HepG2 (cell line): Measurements from ENCODE around the gene ASB5. TPM values are rescaled to one million over a fixed set of nuclear protein-coding genes. Genes with fewer than 3 reads are reported as not detected.

Source experiments
- DMAP1 ChIP-seq: IDR thresholded peaks from 2 replicates; pipeline ENCODE4 v1.6.1; 2016
- GATAD1 ChIP-seq: IDR thresholded peaks from 2 replicates; pipeline ENCODE4 v1.6.1; 2016; ENCODE audit warnings: missing genetic modification reagents, missing compliant biosample characterization
- GTF2F1 ChIP-seq: fragments of 150-350 bp; IDR thresholded peaks from 2 replicates; pipeline ENCODE4 v1.6.1; 2014; ENCODE audit warnings: low read length
- GTF3A ChIP-seq: sonication (generic); formaldehyde crosslinking; conservative IDR thresholded peaks from 2 replicates; pipeline ENCODE4 v1.4.0; 2020; ENCODE audit warnings: mild to moderate bottlenecking, missing genetic modification reagents
- NFIC ChIP-seq: IDR thresholded peaks from 2 replicates; pipeline ENCODE4 v1.6.1; 2012; ENCODE audit warnings: mild to moderate bottlenecking, low read length, inconsistent platforms
- SRSF4 ChIP-seq: fragments of 200-400 bp; formaldehyde crosslinking; IDR thresholded peaks from one replicate; pipeline ENCODE4 v1.6.1; 2018; ENCODE audit warnings: mild to moderate bottlenecking, low read depth, low read length, moderate library complexity; ENCODE audit not compliant: poor library complexity, severe bottlenecking
- TFAP4 ChIP-seq: sonication (generic); IDR thresholded peaks from 2 replicates; pipeline ENCODE4 v1.6.1; 2016; ENCODE audit warnings: low read depth, borderline replicate concordance
- TIGD3 ChIP-seq: sonication (generic); formaldehyde crosslinking; IDR thresholded peaks from 2 replicates; pipeline ENCODE4 v1.5.1; 2020; ENCODE audit warnings: mild to moderate bottlenecking, missing genetic modification reagents, borderline replicate concordance
- WIZ ChIP-seq: sonication (generic); formaldehyde crosslinking; IDR thresholded peaks from 2 replicates; pipeline ENCODE4 v1.5.1; 2020; ENCODE audit warnings: mild to moderate bottlenecking, missing genetic modification reagents
- ZSCAN20 ChIP-seq: sonication (generic); formaldehyde crosslinking; IDR thresholded peaks from 2 replicates; pipeline ENCODE4 v1.4.0; 2020; ENCODE audit warnings: missing genetic modification reagents, mild to moderate bottlenecking, borderline replicate concordance
- ZZZ3 ChIP-seq: sonication (generic); formaldehyde crosslinking; IDR thresholded peaks from 2 replicates; pipeline ENCODE4 v1.4.0; 2020; ENCODE audit warnings: missing genetic modification reagents, mild to moderate bottlenecking, borderline replicate concordance
- polyA plus RNA-seq, 8 experiments: library from polyadenylated mRNA; depleted of rRNA in 3 of 8; stranded (reverse) in 7 of 8; unstranded in 1 of 8; fragments of >200 nt; fragmentation: Illumina TruSeq in 4 of 8; extraction: Trizol in 4 of 8; gene quantifications; 2 replicates each; pipeline versions ENCODE4 v1.2.1 to v1.2.3, GENCODE V29; 2011 to 2016; ENCODE audit warnings: low read depth in 4 of 8, missing spikeins in 1 of 8, mixed read lengths in 1 of 8; ENCODE audit not compliant: insufficient read depth in 1 of 8
- total RNA-seq, 5 experiments: library from RNA; depleted of rRNA; stranded (reverse); fragments of >200 nt; fragmentation: Illumina TruSeq; extraction: Trizol; gene quantifications; 2 replicates each; pipeline ENCODE4 v1.2.3, GENCODE V29; 2016; ENCODE audit warnings: low read depth in 1 of 5
- TF ChIP-seq, protein P1 (sequence below): sonication (generic); formaldehyde crosslinking; conservative IDR thresholded peaks from 2 replicates; pipeline ENCODE4 v1.4.0; 2020; ENCODE audit warnings: missing genetic modification reagents
- TF ChIP-seq, protein P2 (sequence below): sonication (generic); formaldehyde crosslinking; IDR thresholded peaks from 2 replicates; pipeline ENCODE4 v1.4.0; 2020; ENCODE audit warnings: missing genetic modification reagents
- TF ChIP-seq, protein P3 (sequence below): sonication (generic); formaldehyde crosslinking; IDR thresholded peaks from 2 replicates; pipeline ENCODE4 v1.9.0; 2022; ENCODE audit warnings: low read depth, missing genetic modification reagents
- TF ChIP-seq, protein P4 (sequence below): IDR thresholded peaks from 2 replicates; pipeline ENCODE4 v1.6.1; 2016

Gene ASB5
- total and polyA plus RNA-seq, 2 of the 13 experiments (the other 11 are each of a cell fraction or from before 2014, with no cell fraction given): not detected

DNA sequence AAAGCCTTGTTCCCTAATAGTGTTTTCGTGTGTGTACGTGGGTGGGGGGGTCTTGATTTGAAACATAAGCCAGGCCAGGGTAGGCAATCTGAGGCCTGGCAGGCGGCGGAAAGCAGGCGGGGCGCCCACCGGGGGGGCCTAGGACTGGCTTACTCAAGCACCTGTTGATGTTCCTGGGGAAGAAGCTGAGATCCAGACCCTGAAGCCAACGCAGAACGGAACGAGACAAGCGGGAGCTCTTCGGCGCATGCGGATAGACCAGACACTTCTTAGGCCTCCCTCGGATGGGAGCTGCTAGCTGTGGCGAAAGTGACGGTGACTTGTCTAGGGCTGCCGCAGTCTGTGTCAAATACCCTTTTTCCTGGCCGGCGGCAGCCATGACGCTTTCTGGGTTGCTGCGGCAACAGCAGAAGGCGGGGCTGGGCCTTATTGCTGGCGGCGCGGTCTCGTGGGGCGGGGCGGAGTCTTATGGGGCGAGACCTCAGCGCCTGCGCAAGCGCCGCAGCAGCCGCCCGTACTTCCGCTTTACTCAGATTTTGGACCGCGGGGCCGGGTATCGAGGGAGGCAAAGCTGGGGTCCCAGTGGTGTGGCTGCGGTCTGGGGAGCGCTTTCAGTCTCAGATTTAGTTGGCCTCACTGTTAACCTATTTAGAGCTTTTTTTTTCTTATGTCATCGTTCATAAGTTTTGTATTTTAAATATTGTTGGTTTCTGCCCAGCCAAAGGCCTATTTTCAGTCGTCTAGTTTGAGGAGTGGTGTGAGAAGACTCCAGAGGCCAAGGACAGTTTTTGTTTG is 73.6 kb downstream of the ASB5 start, which contains the start of gene SPATA4 (continued):
- TF ChIP-seq TIGD3 (CRISPR knock-in tag): no peak
- no peak for TF ChIP-seq WIZ (CRISPR knock-in tag)
- TF ChIP-seq, protein P1, sequence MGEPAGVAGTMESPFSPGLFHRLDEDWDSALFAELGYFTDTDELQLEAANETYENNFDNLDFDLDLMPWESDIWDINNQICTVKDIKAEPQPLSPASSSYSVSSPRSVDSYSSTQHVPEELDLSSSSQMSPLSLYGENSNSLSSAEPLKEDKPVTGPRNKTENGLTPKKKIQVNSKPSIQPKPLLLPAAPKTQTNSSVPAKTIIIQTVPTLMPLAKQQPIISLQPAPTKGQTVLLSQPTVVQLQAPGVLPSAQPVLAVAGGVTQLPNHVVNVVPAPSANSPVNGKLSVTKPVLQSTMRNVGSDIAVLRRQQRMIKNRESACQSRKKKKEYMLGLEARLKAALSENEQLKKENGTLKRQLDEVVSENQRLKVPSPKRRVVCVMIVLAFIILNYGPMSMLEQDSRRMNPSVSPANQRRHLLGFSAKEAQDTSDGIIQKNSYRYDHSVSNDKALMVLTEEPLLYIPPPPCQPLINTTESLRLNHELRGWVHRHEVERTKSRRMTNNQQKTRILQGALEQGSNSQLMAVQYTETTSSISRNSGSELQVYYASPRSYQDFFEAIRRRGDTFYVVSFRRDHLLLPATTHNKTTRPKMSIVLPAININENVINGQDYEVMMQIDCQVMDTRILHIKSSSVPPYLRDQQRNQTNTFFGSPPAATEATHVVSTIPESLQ (CRISPR knock-in tag): no peak
- 0 out of 2 replicates have a peak, but pooled peaks have one; percentile 30 for TF ChIP-seq DMAP1 (CRISPR knock-in tag)
- TF ChIP-seq, protein P2, sequence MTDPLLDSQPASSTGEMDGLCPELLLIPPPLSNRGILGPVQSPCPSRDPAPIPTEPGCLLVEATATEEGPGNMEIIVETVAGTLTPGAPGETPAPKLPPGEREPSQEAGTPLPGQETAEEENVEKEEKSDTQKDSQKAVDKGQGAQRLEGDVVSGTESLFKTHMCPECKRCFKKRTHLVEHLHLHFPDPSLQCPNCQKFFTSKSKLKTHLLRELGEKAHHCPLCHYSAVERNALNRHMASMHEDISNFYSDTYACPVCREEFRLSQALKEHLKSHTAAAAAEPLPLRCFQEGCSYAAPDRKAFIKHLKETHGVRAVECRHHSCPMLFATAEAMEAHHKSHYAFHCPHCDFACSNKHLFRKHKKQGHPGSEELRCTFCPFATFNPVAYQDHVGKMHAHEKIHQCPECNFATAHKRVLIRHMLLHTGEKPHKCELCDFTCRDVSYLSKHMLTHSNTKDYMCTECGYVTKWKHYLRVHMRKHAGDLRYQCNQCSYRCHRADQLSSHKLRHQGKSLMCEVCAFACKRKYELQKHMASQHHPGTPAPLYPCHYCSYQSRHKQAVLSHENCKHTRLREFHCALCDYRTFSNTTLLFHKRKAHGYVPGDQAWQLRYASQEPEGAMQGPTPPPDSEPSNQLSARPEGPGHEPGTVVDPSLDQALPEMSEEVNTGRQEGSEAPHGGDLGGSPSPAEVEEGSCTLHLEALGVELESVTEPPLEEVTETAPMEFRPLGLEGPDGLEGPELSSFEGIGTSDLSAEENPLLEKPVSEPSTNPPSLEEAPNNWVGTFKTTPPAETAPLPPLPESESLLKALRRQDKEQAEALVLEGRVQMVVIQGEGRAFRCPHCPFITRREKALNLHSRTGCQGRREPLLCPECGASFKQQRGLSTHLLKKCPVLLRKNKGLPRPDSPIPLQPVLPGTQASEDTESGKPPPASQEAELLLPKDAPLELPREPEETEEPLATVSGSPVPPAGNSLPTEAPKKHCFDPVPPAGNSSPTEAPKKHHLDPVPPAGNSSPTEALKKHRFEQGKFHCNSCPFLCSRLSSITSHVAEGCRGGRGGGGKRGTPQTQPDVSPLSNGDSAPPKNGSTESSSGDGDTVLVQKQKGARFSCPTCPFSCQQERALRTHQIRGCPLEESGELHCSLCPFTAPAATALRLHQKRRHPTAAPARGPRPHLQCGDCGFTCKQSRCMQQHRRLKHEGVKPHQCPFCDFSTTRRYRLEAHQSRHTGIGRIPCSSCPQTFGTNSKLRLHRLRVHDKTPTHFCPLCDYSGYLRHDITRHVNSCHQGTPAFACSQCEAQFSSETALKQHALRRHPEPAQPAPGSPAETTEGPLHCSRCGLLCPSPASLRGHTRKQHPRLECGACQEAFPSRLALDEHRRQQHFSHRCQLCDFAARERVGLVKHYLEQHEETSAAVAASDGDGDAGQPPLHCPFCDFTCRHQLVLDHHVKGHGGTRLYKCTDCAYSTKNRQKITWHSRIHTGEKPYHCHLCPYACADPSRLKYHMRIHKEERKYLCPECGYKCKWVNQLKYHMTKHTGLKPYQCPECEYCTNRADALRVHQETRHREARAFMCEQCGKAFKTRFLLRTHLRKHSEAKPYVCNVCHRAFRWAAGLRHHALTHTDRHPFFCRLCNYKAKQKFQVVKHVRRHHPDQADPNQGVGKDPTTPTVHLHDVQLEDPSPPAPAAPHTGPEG (CRISPR knock-in tag): peak; percentile 61; the same call in 1 of the 2 replicates
- no peak for TF ChIP-seq NFIC
- TF ChIP-seq SRSF4: no peak
- TF ChIP-seq GATAD1: 0 out of 2 replicates have a peak, but pooled peaks have one; percentile 34
- no peak for TF ChIP-seq ZSCAN20
- no peak for TF ChIP-seq ZZZ3
- TF ChIP-seq, protein P3, sequence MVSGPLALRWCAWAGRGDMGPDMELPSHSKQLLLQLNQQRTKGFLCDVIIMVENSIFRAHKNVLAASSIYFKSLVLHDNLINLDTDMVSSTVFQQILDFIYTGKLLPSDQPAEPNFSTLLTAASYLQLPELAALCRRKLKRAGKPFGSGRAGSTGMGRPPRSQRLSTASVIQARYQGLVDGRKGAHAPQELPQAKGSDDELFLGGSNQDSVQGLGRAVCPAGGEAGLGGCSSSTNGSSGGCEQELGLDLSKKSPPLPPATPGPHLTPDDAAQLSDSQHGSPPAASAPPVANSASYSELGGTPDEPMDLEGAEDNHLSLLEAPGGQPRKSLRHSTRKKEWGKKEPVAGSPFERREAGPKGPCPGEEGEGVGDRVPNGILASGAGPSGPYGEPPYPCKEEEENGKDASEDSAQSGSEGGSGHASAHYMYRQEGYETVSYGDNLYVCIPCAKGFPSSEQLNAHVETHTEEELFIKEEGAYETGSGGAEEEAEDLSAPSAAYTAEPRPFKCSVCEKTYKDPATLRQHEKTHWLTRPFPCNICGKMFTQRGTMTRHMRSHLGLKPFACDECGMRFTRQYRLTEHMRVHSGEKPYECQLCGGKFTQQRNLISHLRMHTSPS (CRISPR knock-in tag): no peak
- no peak for TF ChIP-seq GTF3A
- TF ChIP-seq TFAP4: no peak
- no peak for TF ChIP-seq GTF2F1
- TF ChIP-seq, protein P4, sequence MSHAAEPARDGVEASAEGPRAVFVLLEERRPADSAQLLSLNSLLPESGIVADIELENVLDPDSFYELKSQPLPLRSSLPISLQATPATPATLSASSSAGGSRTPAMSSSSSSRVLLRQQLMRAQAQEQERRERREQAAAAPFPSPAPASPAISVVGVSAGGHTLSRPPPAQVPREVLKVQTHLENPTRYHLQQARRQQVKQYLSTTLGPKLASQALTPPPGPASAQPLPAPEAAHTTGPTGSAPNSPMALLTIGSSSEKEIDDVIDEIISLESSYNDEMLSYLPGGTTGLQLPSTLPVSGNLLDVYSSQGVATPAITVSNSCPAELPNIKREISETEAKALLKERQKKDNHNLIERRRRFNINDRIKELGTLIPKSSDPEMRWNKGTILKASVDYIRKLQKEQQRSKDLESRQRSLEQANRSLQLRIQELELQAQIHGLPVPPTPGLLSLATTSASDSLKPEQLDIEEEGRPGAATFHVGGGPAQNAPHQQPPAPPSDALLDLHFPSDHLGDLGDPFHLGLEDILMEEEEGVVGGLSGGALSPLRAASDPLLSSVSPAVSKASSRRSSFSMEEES (CRISPR knock-in tag): no peak
